VCaP (cell line): ENCODE measurements around the gene KRTAP11-1.

ENCODE experiments used
- H3K27ac ChIP-seq: fragments of 450-650 bp; 2 replicates; pipeline ENCODE4 v1.5.1; 2017
- TF ChIP-seq, protein P1 (sequence below): fragments of 450-650 bp; conservative IDR thresholded peaks from 2 replicates; pipeline ENCODE4 v1.5.1; 2017; ENCODE audit warnings: mild to moderate bottlenecking, moderate library complexity

The KRTAP11-1 gene, protein sequence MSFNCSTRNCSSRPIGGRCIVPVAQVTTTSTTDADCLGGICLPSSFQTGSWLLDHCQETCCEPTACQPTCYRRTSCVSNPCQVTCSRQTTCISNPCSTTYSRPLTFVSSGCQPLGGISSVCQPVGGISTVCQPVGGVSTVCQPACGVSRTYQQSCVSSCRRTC

GRCh38 chr21:30881480-30881879 is at the start of gene KRTAP11-1:
Gene KRTAP11-1, minus strand, starts transcription at chr21:30881580. Its CDS starts 56 bp downstream, at chr21:30881524.
- TF ChIP-seq, protein P1, sequence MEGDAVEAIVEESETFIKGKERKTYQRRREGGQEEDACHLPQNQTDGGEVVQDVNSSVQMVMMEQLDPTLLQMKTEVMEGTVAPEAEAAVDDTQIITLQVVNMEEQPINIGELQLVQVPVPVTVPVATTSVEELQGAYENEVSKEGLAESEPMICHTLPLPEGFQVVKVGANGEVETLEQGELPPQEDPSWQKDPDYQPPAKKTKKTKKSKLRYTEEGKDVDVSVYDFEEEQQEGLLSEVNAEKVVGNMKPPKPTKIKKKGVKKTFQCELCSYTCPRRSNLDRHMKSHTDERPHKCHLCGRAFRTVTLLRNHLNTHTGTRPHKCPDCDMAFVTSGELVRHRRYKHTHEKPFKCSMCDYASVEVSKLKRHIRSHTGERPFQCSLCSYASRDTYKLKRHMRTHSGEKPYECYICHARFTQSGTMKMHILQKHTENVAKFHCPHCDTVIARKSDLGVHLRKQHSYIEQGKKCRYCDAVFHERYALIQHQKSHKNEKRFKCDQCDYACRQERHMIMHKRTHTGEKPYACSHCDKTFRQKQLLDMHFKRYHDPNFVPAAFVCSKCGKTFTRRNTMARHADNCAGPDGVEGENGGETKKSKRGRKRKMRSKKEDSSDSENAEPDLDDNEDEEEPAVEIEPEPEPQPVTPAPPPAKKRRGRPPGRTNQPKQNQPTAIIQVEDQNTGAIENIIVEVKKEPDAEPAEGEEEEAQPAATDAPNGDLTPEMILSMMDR = no peak
- no peak within 1 kb of the TSS for H3K27ac ChIP-seq

DNA sequence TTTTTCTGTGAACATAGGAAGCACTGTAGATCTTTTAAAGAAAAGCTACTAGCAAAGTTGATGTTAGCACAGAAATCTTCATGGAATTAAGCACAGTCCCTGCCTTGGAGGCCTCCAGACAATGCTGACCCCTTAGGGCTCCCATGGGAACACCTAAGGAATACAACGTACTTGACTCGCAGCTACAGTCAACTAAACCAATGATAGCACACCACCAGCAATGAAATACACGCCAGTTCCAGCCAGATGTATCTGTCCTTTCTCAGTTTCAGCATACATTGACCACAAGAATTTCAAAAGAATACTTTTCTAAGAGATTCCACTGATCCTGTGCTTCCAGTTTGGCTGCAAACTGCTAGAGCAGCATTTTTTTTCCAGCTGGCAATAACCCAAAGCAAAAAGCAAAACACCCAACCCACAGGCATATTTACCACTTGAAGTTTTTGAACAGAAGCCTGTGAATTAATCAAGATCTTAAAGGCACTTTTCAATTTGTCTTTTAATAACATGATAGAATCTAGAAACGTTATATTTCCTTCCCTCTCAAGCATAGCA is 42.8 kb upstream of the KRTAP11-1 start:
- TF ChIP-seq, protein P1 = no peak
- no peak overlapping the region for H3K27ac ChIP-seq

GRCh38 chr21:30921129-30921528 is 39.7 kb upstream of the KRTAP11-1 start:
- H3K27ac ChIP-seq = no peak overlapping the region
- TF ChIP-seq, protein P1 = no peak

- TF ChIP-seq, protein P1 = no peak
These were observed 36.2 kb upstream of the KRTAP11-1 start for GRCh38 chr21:30917557-30917956.

DNA sequence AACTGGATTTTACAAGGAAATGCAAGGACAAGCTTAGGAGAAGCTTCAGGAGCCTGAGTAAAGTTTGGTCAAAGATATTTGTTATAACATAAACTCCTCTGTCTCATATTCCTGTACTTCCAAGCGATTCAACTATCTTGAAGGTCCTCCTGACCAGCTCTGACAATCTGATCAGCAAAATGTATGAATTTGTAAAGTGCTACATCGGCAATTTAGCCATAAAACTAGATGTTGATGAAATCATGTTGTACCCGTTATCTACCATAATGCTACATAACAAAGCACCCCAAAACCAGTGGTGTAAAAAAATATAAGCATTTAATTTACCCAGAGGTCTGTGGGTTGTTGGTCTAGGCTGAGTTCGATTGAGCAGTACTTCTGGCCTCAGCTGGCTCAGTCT is 19.5 kb upstream of the KRTAP11-1 start:
- TF ChIP-seq, protein P1 = no peak
- H3K27ac ChIP-seq = no peak overlapping the region

More at GRCh38 chr21:30917557-30917956, 36.2 kb upstream of the KRTAP11-1 start:
- H3K27ac ChIP-seq = no peak overlapping the region

DNA sequence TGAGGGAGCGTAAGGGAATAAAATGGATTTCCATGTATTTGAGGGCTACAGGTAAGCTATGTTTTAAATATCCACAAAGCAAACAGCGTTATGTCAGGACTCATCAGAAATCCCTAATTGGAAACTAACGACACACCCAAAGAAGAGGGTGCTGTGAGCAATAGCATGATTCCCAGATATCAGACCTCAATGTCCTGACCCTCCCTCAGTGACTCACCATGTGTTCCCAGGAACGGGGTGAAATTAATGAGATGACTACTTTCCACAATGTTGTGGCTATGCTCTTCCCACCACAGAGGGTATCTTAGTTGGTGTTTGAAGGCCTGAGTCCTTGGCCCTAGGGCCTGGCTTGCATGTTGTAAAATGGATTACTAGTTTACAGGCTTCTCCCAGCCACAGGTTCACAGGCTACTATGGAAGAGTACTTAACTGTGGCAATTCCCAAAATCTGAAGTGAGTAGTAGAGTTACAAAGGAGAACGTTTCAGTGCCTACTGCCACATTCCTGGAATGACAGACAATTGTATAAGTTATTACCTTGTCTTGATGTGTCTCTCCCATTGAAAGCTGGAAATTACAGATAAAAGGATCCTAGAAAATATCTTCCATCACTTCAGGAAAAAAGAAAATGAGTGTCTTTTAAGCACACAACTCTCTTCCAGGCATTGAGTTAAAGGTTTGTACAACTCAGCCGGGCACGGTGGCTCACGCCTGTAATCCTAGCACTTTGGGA is 1.7 kb upstream of the KRTAP11-1 start:
- H3K27ac ChIP-seq = no peak overlapping the region
- TF ChIP-seq, protein P1 = no peak

DNA sequence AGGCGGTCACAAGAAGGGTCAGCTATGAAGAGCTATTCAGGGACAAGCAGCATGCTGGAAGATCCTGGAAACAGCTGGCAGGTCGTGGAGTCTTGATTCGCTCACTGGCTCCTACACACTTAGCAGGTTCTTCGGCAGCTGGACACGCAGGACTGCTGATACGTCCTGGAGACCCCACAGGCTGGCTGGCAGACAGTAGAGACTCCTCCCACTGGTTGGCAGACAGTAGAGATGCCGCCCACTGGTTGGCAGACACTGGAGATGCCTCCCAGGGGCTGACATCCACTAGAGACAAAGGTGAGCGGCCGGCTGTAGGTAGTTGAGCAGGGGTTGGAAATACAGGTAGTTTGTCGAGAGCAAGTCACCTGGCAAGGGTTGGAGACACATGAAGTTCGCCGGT is 466 bp downstream of the KRTAP11-1 start:
- no peak overlapping the region for H3K27ac ChIP-seq
- TF ChIP-seq, protein P1 = no peak
